Measurements from ENCODE around the gene CASKIN1.

CASKIN1 gene

DNA sequence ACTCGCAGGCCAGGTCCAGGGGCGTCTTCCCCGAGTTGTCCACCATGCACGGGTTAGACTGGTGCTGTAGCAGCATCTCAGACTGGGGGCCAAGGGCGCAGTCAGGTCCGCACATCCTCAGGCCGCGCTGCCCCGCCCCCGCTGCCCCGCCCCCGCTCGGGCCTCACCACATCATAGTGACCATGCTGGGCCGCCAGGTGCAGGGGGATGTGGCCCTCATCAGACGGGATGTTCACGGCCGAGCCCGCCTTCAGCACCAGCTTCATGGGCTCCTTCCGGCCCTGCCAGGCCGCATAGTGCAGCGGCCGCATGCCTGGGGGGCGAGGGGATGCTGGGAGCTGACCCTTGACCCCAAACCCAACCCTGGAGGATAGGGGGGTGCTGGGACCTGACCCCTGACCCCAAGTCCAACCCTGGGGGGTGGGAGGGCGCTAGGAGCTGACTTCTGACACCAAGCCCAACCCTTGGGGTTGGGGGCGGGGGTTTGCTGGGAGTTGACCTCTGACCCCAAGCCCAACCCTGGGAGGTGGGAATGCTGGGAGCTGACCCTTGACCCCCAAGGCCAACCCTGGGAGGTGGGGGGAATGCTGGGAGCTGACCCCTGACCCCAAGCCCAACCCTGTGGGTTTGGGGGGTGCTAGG lies 7.0 kb downstream of the CASKIN1 start:
- TF ChIP-seq, protein P1, sequence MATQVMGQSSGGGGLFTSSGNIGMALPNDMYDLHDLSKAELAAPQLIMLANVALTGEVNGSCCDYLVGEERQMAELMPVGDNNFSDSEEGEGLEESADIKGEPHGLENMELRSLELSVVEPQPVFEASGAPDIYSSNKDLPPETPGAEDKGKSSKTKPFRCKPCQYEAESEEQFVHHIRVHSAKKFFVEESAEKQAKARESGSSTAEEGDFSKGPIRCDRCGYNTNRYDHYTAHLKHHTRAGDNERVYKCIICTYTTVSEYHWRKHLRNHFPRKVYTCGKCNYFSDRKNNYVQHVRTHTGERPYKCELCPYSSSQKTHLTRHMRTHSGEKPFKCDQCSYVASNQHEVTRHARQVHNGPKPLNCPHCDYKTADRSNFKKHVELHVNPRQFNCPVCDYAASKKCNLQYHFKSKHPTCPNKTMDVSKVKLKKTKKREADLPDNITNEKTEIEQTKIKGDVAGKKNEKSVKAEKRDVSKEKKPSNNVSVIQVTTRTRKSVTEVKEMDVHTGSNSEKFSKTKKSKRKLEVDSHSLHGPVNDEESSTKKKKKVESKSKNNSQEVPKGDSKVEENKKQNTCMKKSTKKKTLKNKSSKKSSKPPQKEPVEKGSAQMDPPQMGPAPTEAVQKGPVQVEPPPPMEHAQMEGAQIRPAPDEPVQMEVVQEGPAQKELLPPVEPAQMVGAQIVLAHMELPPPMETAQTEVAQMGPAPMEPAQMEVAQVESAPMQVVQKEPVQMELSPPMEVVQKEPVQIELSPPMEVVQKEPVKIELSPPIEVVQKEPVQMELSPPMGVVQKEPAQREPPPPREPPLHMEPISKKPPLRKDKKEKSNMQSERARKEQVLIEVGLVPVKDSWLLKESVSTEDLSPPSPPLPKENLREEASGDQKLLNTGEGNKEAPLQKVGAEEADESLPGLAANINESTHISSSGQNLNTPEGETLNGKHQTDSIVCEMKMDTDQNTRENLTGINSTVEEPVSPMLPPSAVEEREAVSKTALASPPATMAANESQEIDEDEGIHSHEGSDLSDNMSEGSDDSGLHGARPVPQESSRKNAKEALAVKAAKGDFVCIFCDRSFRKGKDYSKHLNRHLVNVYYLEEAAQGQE (IDR thresholded peaks at IDR 0.05; ENCODE audit: insufficient read depth in 1 of 2, low read depth in 2 of 2, low read length in 2 of 2): no peak
- TF ChIP-seq POLR2AphosphoS5 (IDR thresholded peaks at IDR 0.05; ENCODE audit: low read depth, low read length) (no peak), FOXP2 (optimal IDR thresholded peaks at IDR 0.05; ENCODE audit: borderline replicate concordance, extremely low read depth, extremely low read length, insufficient read depth) (no peak), TAF1 (IDR thresholded peaks at IDR 0.05; ENCODE audit: borderline replicate concordance, insufficient read depth, low read length) (no peak), SIN3A (IDR thresholded peaks at IDR 0.05; ENCODE audit: borderline replicate concordance, insufficient read depth, low read length) (no peak)

DNA sequence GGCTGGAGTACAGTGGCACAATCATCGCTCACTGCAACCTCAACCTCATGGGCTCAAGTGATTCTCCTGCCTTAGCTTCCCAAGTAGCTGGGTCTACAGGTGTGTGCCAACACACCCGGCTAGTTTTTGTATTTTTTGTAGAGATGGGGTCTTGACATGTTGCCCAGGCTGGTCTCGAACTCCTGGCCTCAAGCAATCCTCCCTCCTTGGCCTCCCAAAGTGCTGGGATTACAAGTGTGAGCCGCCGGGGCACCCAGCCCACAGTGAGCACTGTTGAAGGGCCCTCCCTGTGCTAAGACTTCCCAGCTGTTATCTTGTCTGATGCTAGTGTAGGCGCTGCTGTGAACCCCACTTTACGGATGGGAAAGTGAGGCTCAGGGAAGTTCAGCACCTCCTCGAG lies 8.0 kb downstream of the CASKIN1 start:
- TF ChIP-seq, protein P1 (IDR thresholded peaks at IDR 0.05; ENCODE audit: insufficient read depth in 1 of 2, low read depth in 2 of 2, low read length in 2 of 2): no peak
- TF ChIP-seq TAF1 (IDR thresholded peaks at IDR 0.05; ENCODE audit: borderline replicate concordance, insufficient read depth, low read length) (no peak), FOXP2 (optimal IDR thresholded peaks at IDR 0.05; ENCODE audit: borderline replicate concordance, extremely low read depth, extremely low read length, insufficient read depth) (no peak), SIN3A (IDR thresholded peaks at IDR 0.05; ENCODE audit: borderline replicate concordance, insufficient read depth, low read length) (no peak), POLR2AphosphoS5 (IDR thresholded peaks at IDR 0.05; ENCODE audit: low read depth, low read length) (no peak)

DNA sequence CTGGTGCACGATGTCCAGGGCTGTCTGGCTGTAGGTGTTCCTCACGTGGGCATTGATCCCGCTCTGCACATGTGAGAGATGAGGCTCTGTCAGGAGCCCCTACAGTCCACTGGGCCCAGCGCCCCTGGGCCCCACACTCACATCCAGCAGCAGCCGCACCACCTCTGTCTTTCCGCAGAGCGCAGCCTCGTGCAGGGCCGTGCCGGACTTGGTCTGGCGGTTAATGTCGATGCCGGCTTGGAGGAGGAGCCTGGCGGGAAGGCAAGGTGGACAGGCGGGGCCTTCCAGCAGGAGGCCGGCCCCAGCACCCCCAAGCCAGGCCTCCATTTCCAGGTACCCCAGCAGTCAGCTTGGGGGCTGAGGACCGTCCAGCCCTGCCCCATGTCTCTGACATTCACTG lies 9.2 kb downstream of the CASKIN1 start:
- TF ChIP-seq FOXP2 (optimal IDR thresholded peaks at IDR 0.05; ENCODE audit: borderline replicate concordance, extremely low read depth, extremely low read length, insufficient read depth): no peak
- TF ChIP-seq POLR2AphosphoS5 (IDR thresholded peaks at IDR 0.05; ENCODE audit: low read depth, low read length): no peak
- TF ChIP-seq, protein P1 (IDR thresholded peaks at IDR 0.05; ENCODE audit: insufficient read depth in 1 of 2, low read depth in 2 of 2, low read length in 2 of 2): no peak
- TF ChIP-seq SIN3A (IDR thresholded peaks at IDR 0.05; ENCODE audit: borderline replicate concordance, insufficient read depth, low read length): no peak
- no peak for TF ChIP-seq TAF1 (IDR thresholded peaks at IDR 0.05; ENCODE audit: borderline replicate concordance, insufficient read depth, low read length)

DNA sequence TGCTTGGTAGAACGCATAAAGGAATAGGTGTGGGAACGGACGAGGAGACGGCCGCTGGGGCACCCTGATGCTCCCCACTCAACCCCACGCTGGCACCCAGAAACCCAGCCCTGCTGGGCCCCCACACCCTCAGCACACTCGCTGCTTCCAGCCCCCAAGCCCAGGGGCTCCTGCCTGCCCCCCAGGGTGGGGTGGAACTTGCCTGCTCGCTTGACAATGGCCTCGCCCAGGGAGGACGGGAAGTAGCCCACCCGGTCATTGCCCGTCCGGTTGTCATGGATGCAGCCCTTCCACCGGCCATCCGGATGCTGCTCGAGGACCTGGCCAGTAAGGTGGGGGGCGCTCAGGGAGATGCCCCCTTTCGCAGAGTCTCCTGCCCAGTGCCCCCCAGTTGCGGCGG lies 9.9 kb downstream of the CASKIN1 start:
- TF ChIP-seq SIN3A (IDR thresholded peaks at IDR 0.05; ENCODE audit: borderline replicate concordance, insufficient read depth, low read length) (no peak), POLR2AphosphoS5 (IDR thresholded peaks at IDR 0.05; ENCODE audit: low read depth, low read length) (no peak), FOXP2 (optimal IDR thresholded peaks at IDR 0.05; ENCODE audit: borderline replicate concordance, extremely low read depth, extremely low read length, insufficient read depth) (no peak), TAF1 (IDR thresholded peaks at IDR 0.05; ENCODE audit: borderline replicate concordance, insufficient read depth, low read length) (no peak)
- TF ChIP-seq, protein P1 (IDR thresholded peaks at IDR 0.05; ENCODE audit: insufficient read depth in 1 of 2, low read depth in 2 of 2, low read length in 2 of 2): no peak

All from PFSK-1 (cell line).